ENCODE results near the gene PAM. TPM values are rescaled to one million over a fixed set of nuclear protein-coding genes. Genes with fewer than 3 reads are reported as not detected.

PAM gene
- total and polyA plus RNA-seq, 2 donors (not counting 3 experiments of a cell fraction or from before 2014, with no cell fraction given) = 118 to 176 TPM

DNA sequence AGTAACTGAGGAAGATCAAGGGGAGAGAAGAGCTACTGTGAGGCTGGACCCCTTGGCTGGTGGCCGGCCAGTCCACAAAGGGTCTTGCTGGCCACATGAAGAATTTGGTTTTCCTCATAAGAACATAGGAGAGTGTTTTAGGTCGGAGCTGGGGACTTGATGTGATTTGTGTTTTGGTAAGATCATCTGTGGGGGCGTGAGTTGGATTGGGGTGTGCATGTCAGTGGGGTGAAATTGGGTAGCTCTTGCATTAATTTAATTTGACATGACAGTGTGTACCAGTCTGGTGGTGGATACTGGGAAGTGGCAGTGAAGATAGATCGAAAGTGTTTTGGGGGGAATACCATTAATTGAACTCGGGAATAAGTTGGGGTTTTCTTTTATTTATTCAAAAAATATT is 8.6 kb downstream of the PAM start:
- TF ChIP-seq, protein P1, sequence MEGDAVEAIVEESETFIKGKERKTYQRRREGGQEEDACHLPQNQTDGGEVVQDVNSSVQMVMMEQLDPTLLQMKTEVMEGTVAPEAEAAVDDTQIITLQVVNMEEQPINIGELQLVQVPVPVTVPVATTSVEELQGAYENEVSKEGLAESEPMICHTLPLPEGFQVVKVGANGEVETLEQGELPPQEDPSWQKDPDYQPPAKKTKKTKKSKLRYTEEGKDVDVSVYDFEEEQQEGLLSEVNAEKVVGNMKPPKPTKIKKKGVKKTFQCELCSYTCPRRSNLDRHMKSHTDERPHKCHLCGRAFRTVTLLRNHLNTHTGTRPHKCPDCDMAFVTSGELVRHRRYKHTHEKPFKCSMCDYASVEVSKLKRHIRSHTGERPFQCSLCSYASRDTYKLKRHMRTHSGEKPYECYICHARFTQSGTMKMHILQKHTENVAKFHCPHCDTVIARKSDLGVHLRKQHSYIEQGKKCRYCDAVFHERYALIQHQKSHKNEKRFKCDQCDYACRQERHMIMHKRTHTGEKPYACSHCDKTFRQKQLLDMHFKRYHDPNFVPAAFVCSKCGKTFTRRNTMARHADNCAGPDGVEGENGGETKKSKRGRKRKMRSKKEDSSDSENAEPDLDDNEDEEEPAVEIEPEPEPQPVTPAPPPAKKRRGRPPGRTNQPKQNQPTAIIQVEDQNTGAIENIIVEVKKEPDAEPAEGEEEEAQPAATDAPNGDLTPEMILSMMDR (IDR thresholded peaks at IDR 0.05; ENCODE audit: extremely low read depth in 1 of 2, insufficient read depth in 1 of 2, low read depth in 1 of 2, low read length in 2 of 2) = no peak
- TF ChIP-seq GATA2 (IDR thresholded peaks at IDR 0.05; ENCODE audit: insufficient read depth, insufficient read length, low read depth, low read length) (no peak), MYC (IDR thresholded peaks at IDR 0.05; ENCODE audit: low read depth, low read length) (no peak), JUN (IDR thresholded peaks at IDR 0.05; ENCODE audit: borderline replicate concordance, insufficient read depth, insufficient read length, low read depth) (no peak), POLR2AphosphoS5 (IDR thresholded peaks at IDR 0.05; ENCODE audit: insufficient read depth, low read depth, low read length) (no peak)
- TF ChIP-seq, protein P2, sequence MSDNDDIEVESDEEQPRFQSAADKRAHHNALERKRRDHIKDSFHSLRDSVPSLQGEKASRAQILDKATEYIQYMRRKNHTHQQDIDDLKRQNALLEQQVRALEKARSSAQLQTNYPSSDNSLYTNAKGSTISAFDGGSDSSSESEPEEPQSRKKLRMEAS (IDR thresholded peaks at IDR 0.05; ENCODE audit: insufficient read depth, insufficient read length) = no peak
- Histone ChIP-seq H3K4me2 (ENCODE audit: insufficient read depth, low read length) (no peak overlapping the region), H3K79me2 (ENCODE audit: control insufficient read depth, insufficient read depth, low read length) (peaks cover 18% of the 10 kb centered on the region), H3K27me3 (ENCODE audit: control insufficient read depth in 2 of 2, insufficient read depth in 2 of 2, low read length in 2 of 2) (no peaks in the 10 kb centered on the region), H3K9me1 (replicated peaks; ENCODE audit: control insufficient read depth, extremely low read depth, insufficient read depth, low read length) (no peaks in the 10 kb centered on the region), H3K9me3 (replicated peaks; ENCODE audit: control insufficient read depth, insufficient read depth, low read length) (no peaks in the 10 kb centered on the region), H3K4me1 (ENCODE audit: control insufficient read depth, extremely low read depth, insufficient read depth, low read length) (peaks cover 10% of the 10 kb centered on the region), H3K27ac (ENCODE audit: insufficient read depth, low read depth, low read length) (no peak overlapping the region), H4K20me1 (replicated peaks; ENCODE audit: control insufficient read depth, extremely low read depth, insufficient read depth, low read length) (no peaks in the 10 kb centered on the region), H3K4me3 (replicated peaks in 1 of 3; ENCODE audit: insufficient read depth in 1 of 3, low read depth in 1 of 3, low read length in 3 of 3) (no peak overlapping the region), H3K9ac (replicated peaks; ENCODE audit: extremely low read depth, insufficient read depth, low read length) (no peak overlapping the region), H2AFZ (ENCODE audit: low read depth, low read length) (no peak overlapping the region), H3K36me3 (ENCODE audit: control insufficient read depth in 2 of 2, extremely low read depth in 1 of 2, insufficient read depth in 2 of 2, low read length in 2 of 2) (no peaks in the 10 kb centered on the region)
- intact Hi-C loops (cut with micrococcal nuclease) (no loop called here), dilution Hi-C loops (cut with MboI; ENCODE audit: extremely low pct_ligation_motif_present, low sequenced_read_pairs) (no loop called here)
- no TSS peak for BruUV-seq (replicated peaks)
- no peak for DNase-seq (ENCODE audit: low read depth, low spot score)
- no peak for FAIRE-seq
- POLR2A ChIA-PET = no interaction called here
- CTCF ChIA-PET = interaction anchor here (1.1 to 2.3 kb wide), 2 partner anchors 18 to 83 kb away, joined by 3 to 9 read pairs; no protein-coding TSS in a partner anchor
